Spleen (tissue), 7 donors: ENCODE data around the gene SLC23A3.

ENCODE experiments used
- POLR2A ChIP-seq, 3 donors: fragments of 450-650 bp; IDR thresholded peaks; one replicate each; pipeline ENCODE4 v1.5.1; 2017; ENCODE audit warnings: antibody characterized with exemption in 3 of 3, mild to moderate bottlenecking in 1 of 3
- POLR2AphosphoS5 ChIP-seq, 3 donors: sonication (generic); formaldehyde crosslinking; IDR thresholded peaks; one replicate each; pipeline ENCODE4 v1.5.1; 2017; ENCODE audit warnings: antibody characterized with exemption in 3 of 3
- TF ChIP-seq, protein P1 (sequence below), 11 experiments: fragments of 200-600 bp in 7 of 11; fragments of 450-650 bp in 4 of 11; sonication (generic) in 4 of 11; IDR thresholded peaks in 8 of 11; conservative IDR thresholded peaks in 3 of 11; 1 replicate in 7 of 11; 2 replicates in 4 of 11; pipeline versions ENCODE4 v1.4.0 to v1.8.0; 2016 to 2021; ENCODE audit warnings: antibody characterized with exemption in 11 of 11, inconsistent platforms in 4 of 11, mild to moderate bottlenecking in 1 of 11
- donor health status: DM: no; HTN: no; CAD: no; lungs with moderate emphysema.
- donor health status: DM: no; HTN: no; CAD: no.
- donor health status: DM: no; HTN: no; CAD: no.

DNA sequence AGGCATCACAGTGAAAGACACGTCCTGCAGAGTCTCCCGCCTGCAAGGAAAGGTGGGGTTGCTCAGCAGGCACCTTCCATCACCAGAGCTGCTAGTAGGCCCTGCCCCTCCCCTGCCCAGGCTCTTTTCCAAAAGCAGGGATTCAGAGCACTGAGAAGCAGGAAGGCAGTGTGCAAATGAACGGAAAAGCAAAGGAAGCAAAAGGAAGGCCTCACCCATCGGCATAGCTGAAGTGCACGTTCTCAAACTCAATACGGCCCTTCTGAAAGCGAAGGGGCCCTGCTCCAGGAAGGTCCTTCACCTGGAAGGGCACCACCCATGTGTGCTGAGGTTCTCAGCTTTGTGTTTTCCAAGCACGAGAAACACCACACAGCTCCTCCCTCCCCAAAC is 43.2 kb upstream of the SLC23A3 start:
- TF ChIP-seq, protein P1, sequence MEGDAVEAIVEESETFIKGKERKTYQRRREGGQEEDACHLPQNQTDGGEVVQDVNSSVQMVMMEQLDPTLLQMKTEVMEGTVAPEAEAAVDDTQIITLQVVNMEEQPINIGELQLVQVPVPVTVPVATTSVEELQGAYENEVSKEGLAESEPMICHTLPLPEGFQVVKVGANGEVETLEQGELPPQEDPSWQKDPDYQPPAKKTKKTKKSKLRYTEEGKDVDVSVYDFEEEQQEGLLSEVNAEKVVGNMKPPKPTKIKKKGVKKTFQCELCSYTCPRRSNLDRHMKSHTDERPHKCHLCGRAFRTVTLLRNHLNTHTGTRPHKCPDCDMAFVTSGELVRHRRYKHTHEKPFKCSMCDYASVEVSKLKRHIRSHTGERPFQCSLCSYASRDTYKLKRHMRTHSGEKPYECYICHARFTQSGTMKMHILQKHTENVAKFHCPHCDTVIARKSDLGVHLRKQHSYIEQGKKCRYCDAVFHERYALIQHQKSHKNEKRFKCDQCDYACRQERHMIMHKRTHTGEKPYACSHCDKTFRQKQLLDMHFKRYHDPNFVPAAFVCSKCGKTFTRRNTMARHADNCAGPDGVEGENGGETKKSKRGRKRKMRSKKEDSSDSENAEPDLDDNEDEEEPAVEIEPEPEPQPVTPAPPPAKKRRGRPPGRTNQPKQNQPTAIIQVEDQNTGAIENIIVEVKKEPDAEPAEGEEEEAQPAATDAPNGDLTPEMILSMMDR (IDR thresholded peaks at IDR 0.05 in 8 of 11, conservative IDR thresholded peaks at IDR 0.05 in 3 of 11): no peak
- TF ChIP-seq POLR2A (IDR thresholded peaks at IDR 0.05) (no peak), POLR2AphosphoS5 (IDR thresholded peaks at IDR 0.05) (no peak)
